Stimulated activated naive CD4-positive, alpha-beta T cell treated with Interleukin-2 at 50 U/mL for 16 hours (primary cell): Measurements from ENCODE around the gene GCLM.
"Not testable (repeated sequence)": the region's sequence is repeated elsewhere in the genome, so short reads cannot be mapped to it uniquely, and the experiment has no call there.

Experiments used
- DNase-seq: peaks from one replicate; lab custom pipeline; 2025; lab: John Stamatoyannopoulos, UW

GCLM gene

DNA sequence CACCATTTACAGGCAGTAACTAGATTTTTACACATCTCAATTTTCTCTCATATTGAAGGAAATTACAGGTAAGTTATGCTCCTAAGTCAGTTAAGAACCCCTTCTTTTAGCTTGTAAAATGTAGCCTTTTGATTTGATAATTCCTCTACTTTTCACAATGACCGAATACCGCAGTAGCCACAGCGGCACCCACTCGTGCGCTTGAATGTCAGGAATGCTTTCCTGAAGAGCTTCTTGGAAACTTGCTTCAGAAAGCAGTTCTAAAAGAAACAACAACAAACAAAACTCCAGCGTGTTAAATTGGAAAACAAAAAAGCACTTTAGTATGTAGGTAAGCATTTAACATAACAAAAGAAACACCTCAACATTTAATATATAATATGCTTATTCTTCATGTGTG lies 20.3 kb downstream of the GCLM start:
- no peak for DNase-seq

DNA sequence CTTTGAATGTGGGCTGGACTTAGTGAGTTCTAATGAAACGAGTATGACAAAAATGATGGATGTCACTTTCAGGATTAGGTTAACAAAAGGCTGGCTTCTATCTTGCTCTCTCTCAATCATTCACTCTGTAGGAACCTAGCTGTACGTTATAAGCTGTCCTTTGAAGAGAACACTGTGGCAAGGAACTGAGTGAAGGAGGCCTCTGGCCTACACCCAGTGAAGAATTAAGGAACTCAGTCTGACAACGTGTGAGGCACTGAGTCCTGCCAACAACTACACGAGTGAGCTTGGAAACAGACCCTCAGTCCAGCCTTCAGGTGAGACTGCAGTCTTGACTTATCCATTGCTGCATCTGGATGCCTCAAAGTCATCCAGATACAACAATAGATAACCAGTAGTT lies 27.0 kb downstream of the GCLM start:
- DNase-seq: no peak

DNA sequence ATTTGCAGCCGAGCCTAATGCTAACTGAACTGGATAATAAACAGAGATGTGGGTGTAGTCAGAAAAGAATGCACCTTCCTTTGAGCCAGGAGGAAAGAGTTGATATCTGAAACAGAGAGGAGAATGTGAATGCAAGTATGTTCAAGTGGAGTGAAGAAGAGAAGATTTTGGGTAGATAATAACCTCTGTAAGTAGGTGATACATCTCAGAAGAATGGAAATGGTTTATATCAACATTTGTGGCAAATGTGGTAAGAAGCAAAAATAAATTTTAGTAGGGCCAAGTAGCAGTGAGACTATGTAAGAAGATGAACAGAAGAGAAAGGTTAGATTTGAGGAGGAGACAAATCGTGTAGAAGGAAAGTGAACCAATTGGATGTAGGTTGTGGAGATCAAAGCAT lies 28.5 kb downstream of the GCLM start:
- no peak for DNase-seq

DNA sequence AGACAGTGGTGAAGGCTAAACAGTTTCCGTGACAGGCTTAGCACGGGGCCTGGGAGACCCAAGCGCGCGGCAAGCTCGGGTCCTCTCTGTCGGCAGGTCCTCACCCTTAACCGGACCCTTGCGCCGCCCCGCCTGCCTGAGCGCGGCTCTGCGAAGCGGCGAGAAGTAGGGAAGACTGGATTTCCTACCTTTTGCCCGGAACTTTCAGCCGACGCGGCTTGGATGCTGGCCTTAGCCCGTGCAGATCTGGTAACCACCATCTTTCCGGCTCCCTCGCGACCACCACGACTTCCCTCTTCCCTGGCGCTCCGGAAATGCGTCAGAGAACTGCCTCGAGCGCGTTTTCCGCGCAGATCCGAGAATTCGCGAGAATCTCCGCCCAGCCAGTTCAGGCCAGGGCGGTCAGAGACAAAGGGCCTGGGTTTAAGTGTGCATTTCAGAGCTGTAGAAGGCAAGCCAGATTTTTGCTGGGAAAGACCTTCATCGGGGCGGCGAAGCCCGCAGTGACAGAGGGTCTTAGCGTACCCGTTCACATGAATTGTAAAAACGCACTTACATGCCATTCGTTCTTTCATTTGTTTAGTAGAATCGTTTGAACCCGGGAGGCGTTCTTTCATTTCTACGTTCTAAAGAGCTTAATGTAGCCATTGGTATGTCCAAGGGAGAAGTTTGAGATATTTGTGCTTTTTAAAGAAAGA lies 30.2 kb downstream of the GCLM start, which contains the start of gene DNTTIP2:
Gene DNTTIP2, minus strand, starts transcription at position 318 of the 698 bp plus-strand sequence. Its CDS starts 58 bp downstream, at position 260.
- peak; percentile 85 for DNase-seq

DNA sequence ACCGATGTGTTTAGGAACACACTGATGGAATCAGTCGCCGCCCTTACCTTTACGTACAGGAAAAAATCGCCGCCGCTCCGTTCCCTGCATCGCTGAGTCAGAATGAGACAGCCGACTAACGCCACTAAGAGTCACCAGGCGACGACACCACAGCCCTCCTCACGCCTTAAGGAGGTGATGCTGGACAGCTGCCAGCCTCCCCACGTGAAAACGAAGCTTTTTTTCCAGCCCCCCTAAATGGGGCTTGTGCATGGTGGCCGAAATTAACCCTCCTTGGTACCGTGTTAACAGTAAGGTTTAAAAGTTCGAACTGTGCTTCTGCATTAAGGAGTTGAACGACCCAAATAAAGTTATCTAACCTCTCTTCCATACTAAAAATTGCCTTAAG lies 30.7 kb downstream of the GCLM start:
- peak; percentile 62 for DNase-seq

DNA sequence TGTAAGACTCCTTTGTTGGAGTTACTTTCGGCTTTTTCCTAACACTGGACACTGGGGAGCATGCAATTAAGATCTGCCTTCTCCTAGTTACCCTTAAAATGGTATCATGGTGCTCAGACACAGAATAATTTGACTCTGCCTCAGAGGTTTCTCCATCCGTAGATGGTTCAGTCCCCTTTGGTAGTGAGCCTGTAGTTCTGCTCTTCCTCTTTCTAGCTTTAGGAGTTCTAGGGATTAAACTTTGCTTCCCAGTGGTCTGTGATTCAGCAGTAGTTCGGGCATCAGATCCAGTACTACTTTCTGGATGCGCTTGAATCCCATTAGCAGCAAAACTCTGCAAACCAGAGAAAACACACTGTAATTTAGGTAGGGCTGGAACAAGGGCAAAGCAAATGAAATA lies 31.7 kb downstream of the GCLM start:
- DNase-seq: no peak

DNA sequence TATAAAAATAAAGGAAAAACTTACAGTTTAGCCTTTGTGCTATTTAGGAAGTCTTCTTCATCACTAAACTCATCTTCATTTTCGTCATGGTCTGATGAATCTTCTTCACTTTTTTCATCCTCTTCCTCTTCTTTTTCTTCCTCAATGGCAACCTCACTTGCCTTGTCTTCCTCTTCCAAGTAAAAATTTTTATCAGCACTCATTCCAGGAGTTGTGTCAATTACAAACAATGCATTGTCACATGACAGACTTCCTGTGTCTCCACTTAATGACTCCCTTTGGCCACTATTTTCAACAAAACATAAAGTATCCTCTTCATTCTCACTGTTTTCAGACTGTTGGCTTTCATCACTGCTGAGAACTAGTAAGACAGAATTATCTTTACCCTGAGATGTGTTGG lies 33.0 kb downstream of the GCLM start:
- no peak for DNase-seq

DNA sequence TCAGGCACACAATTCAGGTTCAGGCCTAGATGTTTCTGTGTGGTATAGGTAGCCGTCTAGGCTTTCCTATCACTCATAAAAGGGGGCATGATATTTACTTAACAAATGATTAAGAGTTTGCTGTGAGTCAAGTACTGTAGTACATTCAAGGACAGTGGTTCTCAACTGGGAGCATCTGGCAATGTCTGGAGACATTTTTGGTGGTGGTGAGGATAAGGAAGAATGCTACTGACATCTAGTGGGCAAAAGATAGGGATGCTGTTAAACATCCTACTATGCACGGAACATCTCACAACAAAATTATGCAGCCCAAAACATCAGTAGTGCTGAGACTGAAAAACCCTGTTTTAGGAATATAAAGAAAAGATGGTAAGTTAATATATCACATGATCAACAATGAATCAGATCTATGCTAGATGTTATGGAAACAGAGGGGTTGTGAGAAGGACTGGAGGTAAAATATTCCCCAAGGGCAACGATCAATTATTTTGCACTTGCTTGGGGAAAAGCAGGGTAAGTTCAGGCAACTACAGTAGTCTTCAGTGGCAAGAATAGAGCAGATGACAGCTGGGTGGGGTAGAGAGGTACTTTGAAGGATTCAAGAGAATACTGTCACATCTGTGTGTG lies 35.1 kb downstream of the GCLM start:
- DNase-seq: no peak

DNA sequence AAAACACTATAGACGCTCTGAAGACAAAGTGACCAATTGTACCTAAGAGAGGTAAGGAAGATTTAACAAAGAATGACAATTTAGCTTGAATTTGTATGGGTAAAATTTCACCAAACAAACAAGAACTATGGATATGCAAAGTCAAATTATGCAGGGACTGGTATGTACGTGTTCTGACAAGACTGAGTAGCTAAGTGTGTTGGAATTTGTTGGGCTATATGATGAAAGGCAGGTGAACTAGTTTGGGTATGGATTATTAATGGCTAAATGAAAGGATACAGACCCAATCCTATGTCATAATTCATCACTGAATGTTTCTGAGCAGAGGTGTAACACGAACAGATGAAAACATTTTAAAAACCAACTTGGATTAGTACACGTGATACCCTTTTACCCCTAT lies 37.9 kb downstream of the GCLM start:
- DNase-seq: no peak

DNA sequence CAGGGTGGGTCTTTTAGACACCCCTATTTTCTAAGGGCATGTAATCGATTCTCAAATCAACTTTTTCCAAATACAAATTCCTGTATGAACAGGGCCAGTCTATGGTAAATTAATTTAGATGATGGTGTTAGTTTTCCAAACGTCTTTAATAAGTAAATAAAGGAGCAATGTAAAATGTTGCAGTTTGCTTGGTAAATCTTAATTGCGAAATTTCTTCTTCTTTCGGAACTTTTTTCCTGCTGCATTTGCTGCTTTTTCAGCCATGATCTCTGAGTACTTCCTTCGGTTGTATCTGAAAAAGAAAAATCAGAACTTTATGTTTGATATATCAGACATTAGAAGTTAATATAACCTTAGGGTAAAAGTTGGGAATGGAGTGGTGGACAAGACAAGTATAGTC lies 39.6 kb downstream of the GCLM start:
- DNase-seq: no peak

DNA sequence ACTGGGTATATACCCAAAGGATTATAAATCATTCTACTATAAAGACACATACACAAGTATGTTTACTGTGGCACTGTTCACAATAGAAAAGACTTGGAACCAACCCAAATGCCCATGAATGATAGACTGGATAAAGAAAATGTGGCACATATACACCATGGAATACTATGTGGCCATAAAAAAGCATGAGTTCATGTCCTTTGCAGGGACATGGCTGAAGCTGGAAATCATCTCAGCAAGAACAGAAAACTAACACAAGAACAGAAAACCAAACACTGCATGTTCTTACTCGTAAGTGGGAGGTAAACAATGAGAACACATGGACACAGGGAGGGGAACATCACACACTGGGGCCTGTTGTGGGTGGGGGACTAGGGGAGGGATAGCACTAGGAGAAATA lies 40.7 kb downstream of the GCLM start:
- not testable (repeated sequence) for DNase-seq

DNA sequence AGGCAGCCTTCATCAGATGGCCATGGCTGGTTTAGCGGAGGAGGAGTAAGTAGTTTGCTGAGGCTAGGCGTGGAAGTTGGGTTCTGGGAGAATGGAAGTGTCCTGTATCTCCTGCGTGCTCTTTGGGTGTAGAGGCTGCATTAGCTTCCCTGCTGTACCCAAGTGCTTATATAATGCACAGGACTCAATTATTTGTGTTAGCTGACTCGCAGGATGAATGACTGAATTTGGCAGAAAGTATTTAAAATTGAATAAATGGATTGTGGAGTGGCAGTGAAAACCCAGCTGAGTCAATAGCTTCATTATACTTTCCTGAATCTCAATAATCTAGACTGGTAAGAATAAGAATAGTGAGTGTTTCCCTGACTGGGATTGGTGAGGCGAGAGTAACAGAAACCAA lies 44.0 kb downstream of the GCLM start:
- no peak for DNase-seq

DNA sequence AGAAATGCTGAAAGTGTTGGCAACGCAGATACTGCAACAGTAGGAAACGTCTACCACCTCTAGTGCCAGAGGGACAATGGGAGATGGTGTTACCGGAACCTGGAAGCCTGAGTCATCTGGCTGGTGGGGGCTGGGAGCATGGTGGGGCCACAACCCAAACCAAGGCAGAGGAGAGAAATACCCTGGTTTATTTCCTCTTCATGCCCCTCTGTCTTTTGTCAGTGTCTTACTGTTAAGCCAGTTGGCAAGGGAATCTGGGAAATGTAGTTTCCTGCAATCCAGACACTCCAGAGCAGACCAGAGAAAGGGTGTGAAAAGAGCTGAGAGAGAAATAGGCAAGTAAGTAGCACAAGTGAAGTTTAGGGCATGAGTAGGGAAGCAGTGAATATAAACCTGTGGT lies 45.1 kb downstream of the GCLM start:
- no peak for DNase-seq

DNA sequence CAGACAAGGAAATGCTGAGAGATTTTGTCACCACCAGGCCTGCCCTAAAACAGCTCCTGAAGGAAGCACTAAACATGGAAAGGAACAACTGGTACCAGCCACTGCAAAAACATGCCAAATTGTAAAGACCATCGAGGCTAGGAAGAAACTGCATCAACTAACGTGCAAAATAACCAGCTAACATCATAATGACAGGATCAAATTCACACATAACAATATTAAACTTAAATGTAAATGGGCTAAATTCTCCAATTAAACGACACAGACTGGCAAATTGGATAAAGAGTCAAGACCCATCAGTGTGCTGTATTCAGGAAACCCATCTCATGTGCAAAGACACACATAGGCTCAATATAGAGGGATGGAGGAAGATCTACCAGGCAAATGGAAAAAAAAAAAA lies 51.6 kb downstream of the GCLM start:
- not testable (repeated sequence) for DNase-seq

DNA sequence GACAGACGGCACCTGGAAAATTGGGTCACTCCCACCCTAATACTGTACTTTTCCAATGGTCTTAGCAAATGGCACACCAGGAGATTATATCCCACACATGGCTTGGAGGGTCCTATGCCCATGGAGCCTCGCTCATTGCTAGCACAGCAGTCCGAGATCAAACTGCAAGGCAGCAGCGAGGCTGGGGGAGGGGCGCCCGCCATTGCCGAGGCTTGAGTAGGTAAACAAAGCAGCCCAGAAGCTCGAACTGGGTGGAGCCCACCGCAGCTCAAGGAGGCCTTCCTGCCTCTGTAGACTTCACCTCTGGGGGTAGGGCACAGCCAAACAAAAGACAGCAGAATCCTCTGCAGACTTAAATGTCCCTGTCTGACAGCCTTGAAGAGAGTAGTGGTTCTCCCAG lies 53.2 kb downstream of the GCLM start:
- not testable (repeated sequence) for DNase-seq

DNA sequence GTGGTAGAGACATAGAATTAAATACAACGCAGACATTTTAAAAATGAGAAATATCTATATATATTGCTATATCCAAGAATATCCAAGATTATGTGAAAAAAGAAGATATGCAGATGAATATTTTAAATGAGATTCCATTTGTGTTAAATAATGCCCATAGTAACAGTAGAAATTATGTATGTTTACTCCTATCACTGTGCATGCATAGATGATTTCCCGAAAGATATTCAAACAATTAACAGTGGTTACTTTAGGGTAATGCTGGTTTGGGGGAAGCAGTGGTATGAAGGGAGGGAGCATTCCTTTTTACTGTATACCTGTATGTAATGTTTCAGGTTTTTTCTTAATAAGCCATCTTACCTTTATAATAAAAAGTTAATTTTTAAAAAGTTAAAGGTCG lies 55.3 kb downstream of the GCLM start:
- DNase-seq: no peak

DNA sequence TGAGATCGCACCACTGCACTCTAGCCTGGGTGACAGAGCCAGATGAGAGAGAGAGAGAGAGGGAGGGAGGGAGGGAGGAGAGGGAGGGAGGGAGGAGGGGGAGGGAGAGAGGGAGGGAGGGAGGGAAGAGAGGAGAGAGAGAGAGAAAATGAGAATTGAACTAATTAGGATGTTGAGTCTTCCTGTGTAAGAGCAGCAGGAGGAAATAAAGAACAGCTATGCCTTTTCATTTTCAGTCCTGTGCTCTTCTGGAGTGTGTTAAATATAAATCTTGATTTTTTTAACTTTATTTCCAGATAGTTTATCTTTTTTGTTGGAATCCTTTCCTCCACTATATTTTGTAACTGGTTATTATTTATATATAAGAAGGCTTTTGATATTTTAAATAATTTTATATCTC lies 57.4 kb downstream of the GCLM start:
- no peak for DNase-seq

DNA sequence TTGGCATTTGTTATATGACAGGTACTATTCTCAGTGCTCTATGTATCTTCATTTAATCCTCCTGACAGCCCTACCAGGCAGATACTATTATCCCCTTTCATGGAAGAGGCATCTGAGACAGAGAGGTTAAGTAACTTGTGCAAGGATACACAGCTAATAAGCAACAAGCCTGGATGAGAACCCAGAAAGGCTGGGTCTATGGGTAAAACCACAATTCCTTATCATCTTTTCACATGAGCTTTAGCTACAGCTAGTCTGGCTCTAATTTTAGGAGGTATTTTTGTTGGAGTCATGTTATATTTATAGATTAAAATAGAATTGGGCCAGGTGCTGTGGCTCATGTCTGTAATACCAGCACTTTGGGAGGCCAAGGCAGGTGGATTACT lies 57.9 kb downstream of the GCLM start:
- no peak for DNase-seq

DNA sequence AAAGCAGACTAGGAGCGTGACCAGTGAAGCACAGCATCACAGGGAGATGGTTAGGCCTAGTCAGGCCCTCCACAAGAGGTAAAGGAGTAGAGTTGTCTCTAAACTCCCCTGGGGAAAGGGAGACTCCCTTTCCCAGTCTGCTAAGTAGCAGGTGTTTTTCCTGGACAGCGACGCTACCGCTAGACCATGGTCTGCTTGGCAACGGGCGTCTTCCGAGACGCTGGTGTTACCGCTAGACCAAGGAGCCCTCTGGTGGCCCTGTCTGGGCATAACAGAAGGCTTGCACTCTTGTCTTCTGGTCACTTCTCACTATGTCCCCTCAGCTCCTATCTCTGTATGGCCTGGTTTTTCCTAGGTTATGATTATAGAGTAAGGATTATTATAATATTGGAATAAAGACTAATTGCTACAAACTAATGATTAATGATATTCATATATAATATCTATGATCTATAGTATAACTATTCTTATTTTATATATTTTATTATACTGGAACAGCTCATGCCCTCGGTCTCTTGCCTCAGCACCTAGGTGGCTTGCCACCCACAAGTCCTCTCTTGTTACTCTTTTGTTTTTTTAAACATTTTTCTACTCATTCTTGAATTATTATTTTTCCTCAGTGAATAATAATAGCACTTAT lies 58.4 kb downstream of the GCLM start:
- peak; percentile 51 for DNase-seq

DNA sequence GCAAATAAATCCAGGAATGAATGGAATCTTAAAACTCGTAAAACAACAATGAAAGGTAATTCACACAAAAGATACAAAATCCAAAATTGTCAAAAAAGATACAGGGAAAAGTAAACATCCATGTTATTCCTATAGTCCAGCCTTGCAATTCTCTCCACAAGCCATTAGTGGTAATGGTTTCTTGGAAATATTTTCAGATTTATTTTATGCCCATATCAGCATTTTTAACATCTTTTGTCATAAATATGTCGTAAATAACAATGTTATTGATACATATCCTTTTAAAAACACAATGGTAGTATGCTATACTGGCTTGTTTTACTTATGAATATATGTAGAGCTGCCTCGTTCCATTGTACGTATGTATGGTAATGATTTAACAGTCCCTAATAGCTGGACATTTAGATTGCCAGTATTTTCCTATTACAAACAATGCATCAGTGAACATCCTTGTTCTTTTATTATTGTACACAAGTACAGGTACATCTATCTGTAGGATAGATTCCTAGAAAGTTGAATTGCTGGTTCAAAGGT lies 60.8 kb downstream of the GCLM start:
- no peak for DNase-seq

DNA sequence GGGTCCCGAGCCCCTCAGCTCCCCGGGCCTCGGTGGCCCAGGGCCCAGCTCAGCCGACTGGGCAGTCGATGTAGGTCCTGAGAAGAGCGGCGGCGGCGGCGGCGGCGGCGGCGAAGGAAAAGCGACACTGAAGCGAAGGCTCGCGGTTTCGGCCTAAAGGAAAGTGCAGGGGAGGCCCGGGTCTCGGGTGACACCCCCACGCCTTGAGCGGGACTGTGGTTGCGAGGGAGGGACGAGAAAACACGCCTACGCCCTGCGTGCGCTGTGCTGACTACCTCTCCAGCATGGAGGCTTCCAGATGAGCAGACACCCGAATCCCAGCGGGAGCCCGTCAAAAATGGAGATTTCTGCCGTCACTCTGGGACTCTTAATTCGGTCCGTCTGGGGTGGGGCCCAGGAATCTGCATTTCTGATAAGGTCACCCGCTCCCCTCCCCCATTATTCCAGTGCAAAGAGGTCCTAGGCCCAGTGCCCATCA lies 61.4 kb downstream of the GCLM start:
- DNase-seq: peak; percentile 69

DNA sequence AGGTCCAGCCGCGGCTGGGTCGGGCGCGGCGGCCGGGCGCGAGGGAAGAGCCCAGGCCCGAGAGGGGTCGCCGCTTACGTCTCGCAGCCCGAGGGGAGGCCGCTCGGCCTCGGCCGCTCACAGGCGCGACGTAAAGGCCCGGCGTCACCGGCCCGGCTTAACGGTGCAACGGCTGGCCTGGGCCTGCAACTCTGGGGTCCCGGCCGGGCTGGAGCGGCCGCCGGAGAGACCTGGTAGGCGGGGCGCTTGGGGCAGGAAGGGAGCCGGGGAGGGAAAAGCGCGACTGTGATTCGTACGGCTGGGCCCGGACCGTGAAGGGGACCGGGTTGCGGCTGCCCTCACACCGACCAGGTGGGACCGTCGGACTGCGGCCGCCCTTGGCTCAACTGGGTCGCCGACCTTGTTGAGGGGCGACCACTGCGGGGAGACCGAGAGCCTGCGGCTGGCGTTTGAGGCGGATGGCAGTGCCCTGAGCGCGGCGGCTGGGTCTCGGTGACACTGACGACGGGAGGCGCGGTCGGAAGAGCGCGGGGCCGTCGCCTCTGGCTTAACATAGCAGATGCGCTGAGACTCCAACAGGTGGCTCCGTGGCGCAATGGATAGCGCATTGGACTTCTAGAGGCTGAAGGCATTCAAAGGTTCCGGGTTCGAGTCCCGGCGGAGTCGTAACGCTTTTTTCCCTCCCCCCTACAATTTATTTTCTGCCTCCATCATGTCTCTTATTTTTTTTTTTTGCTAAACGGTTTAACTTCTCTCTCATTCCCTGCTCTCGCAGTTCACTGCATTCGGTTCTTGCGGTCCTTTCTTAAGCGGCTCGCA lies 62.0 kb downstream of the GCLM start:
- peak; percentile 81 for DNase-seq
